GM12872 (cell line): Measurements from ENCODE around the gene NTMT1.

Experiments used
- TF ChIP-seq, protein P1 (sequence below): IDR thresholded peaks from 3 replicates; pipeline ENCODE4 v1.5.1; 2011; ENCODE audit warnings: low read depth, mild to moderate bottlenecking, low read length, moderate library complexity; ENCODE audit not compliant: insufficient read depth

NTMT1 gene

DNA sequence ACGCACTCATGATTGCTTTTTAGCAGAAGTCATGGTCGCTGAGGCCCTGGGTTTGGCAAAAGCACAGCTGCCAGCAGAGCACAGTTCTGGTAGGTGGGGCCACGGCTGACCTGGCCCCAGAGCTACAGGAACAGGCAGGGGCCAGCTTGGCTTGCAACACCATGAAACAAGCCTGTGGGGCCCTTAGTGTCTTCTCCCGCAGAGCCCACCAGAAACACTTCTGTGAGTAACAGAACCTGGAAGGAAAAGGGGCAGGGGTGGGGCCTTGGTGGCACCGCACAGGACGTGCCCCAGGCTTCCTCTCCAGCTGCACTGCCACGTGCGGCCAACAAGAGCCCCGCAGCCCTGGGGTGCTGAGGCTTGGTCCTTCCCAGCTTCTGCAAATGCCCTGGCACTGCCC is 11.1 kb downstream of the NTMT1 start:
- TF ChIP-seq, protein P1, sequence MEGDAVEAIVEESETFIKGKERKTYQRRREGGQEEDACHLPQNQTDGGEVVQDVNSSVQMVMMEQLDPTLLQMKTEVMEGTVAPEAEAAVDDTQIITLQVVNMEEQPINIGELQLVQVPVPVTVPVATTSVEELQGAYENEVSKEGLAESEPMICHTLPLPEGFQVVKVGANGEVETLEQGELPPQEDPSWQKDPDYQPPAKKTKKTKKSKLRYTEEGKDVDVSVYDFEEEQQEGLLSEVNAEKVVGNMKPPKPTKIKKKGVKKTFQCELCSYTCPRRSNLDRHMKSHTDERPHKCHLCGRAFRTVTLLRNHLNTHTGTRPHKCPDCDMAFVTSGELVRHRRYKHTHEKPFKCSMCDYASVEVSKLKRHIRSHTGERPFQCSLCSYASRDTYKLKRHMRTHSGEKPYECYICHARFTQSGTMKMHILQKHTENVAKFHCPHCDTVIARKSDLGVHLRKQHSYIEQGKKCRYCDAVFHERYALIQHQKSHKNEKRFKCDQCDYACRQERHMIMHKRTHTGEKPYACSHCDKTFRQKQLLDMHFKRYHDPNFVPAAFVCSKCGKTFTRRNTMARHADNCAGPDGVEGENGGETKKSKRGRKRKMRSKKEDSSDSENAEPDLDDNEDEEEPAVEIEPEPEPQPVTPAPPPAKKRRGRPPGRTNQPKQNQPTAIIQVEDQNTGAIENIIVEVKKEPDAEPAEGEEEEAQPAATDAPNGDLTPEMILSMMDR: no peak

DNA sequence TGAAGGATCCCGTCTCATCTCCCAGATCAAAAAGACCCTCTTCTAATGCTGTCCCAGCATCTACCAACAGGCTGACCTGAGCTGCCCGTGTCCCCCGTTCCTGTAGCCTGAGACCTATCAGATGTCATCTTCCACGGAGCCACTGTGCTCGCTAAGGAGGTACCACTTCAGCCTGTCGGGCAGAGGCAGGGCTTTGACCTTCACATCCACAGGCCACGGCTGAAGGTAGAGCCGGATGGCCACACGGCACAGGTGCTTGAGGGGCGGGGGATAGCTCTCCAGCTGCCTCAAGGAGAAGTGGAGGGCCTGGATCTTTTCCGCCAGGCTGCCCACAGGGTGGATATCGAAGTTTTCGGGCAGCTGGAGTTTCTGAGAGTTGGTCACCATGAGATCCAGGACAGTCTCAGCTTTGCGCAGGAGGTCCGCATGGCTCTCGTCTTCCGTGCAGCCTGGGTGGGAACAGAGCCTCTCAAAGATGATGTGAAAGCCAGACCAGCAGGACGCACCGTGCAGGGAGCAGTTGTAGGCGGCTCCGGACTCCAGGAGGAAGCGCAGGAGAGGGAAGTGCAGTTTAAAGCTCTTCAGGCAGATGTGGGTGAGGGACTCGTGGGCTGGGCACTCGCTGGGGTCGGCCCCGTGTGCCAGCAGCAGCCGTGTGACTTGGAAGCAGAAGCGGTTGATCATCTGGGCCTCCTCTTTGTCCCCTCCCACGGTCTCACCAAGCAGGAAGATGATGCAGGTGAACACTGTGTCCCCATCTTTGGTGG is 11.9 kb downstream of the NTMT1 start:
- TF ChIP-seq, protein P1: no peak

DNA sequence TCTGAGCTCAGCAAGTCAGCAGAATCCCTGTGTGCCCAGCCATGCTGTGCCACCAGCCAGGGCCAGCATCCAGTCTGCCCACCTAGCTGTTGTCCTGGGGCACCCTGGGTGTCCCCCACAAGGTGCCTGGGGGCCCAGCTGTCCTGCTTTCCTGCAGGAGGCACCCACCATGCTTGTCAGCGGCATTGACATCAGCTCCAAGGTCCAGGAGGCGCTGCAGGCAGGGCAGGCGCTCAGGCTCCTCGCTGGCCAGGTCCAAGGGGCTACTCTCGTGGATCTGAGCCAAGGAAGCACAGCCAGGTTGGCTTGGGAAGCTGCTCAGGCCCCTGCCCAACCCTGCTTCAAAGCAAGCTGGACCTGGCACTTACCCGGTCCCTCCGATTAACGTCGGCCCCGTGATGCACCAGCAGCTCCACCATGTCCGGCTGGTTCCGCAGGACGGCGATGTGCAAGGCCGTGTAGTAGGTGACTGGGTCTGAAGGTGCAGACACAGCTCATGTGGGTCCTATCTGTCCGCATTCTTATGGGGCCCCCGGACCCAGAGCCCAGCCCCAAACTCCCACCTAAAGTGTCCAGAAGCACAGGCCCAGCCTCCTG is 13.2 kb downstream of the NTMT1 start:
- TF ChIP-seq, protein P1: no peak

DNA sequence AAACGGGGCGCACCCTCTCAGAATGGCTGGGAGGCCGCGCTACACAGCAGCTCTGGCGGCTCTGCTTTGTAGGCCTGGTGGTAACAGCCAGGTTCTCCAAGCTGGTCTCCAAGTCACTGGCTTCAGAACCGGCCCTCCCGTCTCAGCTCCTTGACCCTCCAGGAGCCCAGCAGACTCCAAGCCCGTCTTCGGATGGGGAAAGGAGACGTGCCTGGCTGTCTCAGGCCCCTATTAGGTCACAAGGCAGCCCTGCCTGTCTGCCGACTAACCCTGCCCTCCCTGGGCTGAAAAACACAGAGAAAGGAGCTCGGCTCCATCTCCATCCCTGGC is 13.8 kb downstream of the NTMT1 start:
- TF ChIP-seq, protein P1: no peak

DNA sequence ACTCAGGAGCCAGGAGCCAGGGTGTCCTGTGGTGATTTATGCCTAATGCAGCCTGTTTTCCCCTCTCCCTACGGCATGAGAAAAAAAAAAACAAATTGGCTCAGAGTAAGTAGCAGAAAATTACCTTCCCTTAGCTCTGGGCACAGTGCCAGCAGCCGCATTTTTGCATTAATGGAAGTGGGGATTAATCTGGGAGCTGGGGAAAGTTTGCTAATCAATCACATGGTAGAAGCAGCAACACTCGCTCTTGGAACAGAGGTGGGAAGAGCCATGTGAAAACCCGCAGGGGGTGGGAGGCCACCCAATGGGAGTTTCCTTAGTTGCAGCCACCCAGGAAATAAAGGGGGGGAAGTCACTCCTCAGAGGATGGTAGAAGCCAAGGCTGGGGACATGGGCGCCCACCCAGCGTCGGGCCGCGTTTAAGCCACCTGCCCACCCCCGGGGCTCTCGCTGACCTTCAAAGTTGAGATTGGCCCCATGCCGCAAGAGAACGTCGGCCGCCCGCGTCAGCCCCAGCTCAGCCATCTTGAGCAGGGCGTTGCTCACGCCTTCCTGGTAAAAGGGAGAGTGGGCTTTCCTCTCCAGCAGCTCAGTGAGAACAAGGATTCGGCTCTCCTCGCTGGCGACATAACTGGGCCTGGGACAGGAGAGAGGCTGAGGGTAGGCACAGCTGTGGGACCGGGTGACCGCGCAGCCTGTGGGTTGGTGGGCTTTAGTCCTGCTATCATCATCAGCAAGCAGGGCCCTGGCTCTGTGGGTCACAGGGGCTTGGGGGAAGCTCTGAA is 14.3 kb downstream of the NTMT1 start:
- TF ChIP-seq, protein P1: no peak

DNA sequence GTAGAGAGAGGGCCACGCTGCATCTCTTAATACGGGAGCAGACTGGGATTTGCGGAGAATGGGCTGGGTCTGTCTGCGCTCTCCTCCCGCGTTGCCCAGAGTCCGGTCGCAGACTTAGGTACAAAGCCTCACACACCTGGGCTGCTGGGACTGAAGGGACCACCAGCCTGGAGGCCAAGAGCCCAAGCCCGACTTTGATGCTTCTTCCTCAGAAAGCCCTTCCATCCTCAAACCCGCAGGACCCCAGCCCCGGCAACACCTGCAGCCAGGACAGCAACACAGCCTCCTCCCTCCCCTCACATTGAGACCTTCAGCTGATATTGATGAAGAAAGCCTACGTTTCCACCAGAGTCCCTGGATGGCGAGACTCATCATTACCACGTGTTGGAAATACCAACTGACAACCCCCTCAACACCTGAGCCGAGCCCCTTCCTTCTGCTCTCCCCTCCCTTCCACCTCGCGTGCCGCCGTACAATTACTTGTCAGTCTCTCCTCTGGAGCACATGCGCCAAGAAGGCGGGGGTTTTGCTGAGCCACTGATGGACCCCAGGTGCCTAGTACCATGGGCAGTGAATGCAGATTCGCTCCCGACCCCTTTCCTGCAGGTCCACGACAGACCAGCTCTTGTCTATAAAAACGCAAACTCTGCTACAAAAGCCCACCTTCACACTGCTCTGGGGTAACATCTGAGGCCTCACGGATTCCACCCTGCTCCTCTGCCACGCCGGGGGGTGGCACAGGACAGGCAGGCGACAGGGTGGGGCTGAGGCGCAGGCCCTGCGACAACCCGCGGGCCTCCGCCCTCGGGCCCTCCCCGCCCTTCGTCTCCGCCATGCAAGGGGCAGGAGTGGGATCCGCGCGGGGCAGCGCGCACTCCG is 15.1 kb downstream of the NTMT1 start:
- TF ChIP-seq, protein P1: no peak
